NCI-H146 treated with DMSO at 0.1 percent for 48 hours (cell line): ENCODE data around the gene SLC35G4.
"Not testable (repeated sequence)": the region's sequence is repeated elsewhere in the genome, so short reads cannot be mapped to it uniquely, and the experiment has no call there.

ENCODE experiments used
- DNase-seq: peaks from one replicate; lab custom pipeline; 2025; ENCODE audit not compliant: unreplicated experiment; lab: John Stamatoyannopoulos, UW

Gene SLC35G4

DNA sequence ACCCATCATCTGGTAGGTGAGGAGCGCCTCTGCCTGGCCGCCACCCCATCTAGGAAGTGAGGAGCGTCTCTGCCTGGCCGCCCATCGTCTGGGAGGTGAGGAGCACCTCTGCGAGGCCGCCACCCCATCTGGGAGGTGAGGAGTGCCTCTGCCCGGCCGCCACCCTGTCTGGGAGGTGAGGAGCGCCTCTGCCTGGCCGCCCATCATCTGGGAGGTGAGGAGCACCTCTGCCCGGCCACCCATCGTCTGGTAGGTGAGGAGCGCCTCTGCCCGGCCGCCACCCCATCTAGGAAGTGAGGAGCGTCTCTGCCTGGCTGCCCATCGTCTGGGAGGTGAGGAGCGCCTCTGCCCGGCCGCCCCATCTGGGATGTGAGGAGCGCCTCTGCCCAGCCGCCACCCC, 4.2 kb downstream of the SLC35G4 start:
- not testable (repeated sequence) for DNase-seq

DNA sequence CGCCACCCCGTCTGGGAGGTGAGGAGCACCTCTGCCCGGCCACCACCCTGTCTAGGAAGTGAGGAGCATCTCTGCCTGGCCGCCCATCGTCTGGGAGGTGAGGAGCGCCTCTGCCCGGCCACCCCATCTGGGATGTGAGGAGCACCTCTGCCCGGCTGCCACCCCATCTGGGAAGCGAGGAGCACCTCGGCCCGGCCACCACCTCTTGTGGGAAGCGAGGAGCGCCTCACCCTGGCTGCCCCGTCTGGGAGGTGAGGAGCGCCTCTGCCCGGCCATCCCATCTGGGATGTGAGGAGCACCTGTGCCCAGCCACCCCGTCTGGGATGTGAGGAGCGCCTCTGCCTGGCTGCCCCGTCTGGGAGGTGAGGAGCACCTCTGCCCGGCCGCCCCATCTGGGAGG, 4.6 kb downstream of the SLC35G4 start:
- not testable (repeated sequence) for DNase-seq

DNA sequence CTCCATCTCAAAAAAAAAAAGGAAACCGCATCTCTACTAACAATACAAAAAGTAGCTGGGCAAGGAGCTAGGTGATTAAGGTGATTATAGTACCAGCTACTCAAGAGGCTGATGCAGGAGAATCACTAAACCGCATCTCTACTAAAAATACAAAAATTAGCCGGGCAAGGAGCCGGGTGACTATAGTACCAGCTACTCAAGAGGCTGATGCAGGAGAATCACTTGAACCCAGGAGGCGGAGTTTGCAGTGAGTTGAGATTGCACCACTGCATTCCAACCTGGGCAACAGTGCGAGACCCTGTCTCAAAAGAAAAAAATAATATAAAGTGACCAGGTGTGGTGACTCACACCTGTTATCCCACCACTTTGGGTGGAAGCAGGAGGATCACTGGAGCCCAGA, 5.6 kb downstream of the SLC35G4 start:
- not testable (repeated sequence) for DNase-seq

DNA sequence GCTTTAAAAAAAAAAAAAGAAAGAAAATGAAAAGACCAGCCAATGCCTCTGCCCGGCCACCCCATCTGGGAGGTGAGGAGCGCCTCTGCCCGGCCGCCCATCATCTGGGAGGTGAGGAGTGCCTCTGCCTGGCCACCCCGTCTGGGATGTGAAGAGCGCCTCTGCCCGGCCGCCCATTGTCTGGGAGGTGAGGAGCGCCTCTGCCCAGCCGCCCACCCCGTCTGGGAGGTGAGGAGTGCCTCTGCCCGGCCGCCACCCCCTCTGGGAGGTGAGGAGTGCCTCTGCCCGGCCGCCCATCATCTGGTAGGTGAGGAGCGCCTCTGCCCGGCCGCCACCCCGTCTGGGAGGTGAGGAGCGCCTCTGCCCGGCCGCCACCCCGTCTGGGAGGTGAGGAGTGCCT, 37.9 kb downstream of the SLC35G4 start:
- not testable (repeated sequence) for DNase-seq

- DNase-seq = not testable (repeated sequence)
Observed at GRCh38 chr18:11647804-11648203, 38.4 kb downstream of the SLC35G4 start.

DNA sequence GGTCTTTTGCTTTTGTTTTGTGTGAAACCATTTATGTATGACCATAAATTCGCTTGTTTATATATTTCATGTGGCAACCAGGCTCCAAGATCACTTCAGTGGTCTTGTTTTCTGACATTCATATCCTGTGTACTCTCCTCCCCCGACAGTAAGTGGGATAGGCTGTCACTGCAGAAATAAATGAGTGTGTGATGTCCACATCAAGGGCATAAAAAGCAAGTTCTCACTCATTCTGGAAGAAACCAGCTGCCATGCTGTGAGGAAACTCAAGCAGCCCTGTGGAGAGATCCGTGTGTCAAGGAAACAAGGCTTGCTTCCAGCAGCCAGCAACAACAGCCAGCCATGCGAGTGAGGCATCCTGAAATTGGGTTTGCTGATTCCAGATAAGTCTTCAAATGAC, 40.4 kb downstream of the SLC35G4 start:
- DNase-seq = no peak

- no peak for DNase-seq
Observed at GRCh38 chr18:11651899-11652298, 42.5 kb downstream of the SLC35G4 start.

DNA sequence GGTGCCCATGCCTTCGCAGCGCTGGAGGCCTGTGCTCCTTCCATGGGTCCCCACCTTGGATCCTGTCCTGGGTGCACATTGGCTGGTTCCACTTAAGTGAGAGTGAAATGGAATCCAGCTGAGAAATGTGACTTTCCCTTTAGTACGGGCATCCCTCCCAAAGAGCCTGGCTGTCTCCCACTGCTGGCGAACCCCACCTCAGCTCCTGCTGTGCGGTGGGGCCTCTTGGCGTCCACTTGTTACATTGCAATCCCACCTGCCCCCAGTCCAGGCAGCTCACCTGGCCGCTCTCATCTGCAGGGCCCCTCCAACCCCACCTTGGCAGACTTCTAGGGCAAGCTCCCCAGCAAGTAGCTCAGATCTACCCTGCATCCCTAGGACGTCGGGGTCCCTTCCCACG, 44.1 kb downstream of the SLC35G4 start:
- DNase-seq = no peak

DNA sequence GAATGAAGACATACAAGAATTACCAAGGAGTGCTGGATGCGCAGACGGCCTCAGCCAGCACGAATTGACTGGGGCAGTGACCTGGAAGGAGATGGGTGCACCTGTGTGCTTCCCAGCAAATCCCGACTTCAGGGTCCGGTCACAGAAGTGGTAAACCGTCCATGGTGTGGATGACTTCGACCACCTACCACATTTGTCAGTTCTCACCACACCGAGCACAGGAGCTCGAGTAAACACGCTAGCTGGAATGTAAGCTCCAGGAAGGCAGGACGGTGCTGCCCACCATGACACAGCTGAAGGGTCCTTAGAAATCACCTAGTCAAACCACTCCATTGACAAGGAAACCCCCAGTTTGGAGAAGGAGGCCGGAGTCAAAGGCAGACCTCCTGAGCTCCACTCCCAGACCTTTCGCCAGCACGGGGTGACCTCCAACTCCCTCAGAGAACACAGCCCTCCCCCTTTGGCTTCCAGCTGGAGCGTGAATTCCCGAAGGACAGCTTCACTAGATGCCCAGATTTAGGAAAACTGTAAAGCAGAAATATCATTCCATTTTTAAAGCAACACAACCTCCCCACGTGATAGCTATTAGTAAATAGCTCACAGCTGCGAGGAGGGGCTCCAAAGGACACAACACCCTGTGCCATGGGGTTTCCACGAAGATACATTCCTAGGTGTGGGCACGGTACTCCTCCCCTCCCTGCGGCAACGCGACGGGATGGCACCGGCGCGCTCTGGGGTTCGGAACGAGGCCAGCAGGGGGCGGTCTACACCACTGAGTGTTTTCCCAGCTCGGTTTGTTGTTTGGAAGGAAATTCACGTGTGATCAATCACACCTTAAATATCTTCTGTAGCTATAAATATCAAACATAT, 45.6 kb downstream of the SLC35G4 start:
- DNase-seq = no peak

- DNase-seq = no peak
Observed at GRCh38 chr18:11655606-11655932, 46.2 kb downstream of the SLC35G4 start.

- no peak for DNase-seq
Observed at GRCh38 chr18:11657152-11657551, 47.8 kb downstream of the SLC35G4 start.

DNA sequence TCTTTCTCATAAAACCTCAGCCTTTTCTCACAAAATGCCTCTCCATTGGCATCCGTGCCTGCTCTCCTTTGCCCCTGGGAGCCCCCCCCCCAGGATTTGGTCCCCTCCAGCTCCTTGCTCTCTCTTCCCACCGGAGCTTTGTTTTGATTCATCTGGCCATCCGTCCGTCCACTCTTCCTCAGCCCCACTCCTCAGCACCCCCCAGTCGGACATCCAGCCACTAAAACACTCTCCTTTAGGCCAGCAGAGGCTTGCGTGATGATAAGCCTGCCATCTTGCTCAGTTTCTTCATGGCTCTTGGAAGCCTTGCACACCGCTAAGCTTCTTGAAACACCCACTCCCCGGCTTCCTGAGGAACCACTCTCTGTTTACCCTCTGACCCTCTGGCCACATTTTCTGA, 48.2 kb downstream of the SLC35G4 start:
- DNase-seq = no peak

DNA sequence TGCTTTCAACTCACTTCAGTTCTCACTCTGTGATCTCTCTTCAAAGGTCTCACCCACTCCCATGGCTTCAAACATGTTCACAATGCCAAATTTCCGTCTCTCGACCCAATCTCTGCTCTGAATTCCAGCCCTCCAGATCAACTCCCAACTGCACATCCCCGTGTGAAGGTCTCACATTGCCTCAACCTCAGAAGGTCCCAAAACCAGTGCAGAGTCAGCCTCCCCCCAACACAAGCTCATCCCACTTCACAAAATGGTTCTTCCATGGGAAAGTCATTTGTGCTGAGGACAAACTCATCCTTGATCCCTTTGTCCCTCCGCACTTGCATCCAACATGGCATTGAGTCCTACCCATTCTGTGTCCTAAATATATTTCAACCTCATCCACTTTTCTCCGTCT, 48.6 kb downstream of the SLC35G4 start:
- DNase-seq = no peak

DNA sequence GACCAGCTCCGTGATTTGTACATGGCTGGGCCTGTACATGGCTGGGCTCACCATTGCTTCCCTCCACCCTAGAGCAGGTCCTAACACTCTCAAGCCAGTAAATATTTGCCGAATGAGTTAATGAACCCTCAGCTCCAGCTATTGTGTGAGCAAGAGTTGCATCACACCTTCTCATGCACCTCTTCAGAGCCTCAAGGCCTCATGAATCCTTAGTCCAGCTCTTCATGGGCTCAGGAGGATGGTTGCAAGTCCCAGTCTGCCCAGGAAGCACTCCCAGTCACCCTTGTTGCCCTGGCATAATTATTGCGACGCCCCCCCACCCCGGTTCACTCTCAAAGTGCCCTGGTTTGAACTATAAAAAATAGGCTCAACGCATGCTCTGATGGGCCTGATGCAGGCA, 49.6 kb downstream of the SLC35G4 start:
- no peak for DNase-seq
